Transverse colon (tissue), 4 donors: ENCODE results near the gene PREX1. TPM values are rescaled to one million over a fixed set of nuclear protein-coding genes. Genes with fewer than 3 reads are reported as not detected.

Experiments used
- DNase-seq: peaks from one replicate; pipeline ENCODE4 v3.0.0-alpha.2; 2019
- H3K27ac ChIP-seq, 4 donors: fragments of 200-600 bp; sonication (generic); 2 replicates each; pipeline ENCODE4 v1.5.1; 2016 to 2018; ENCODE audit warnings: inconsistent platforms in 4 of 4
- H3K27me3 ChIP-seq: fragments of 200-600 bp; sonication (generic); 2 replicates; pipeline ENCODE4 v1.5.1; 2017; ENCODE audit warnings: inconsistent platforms
- H3K36me3 ChIP-seq, 4 donors: fragments of 200-600 bp; sonication (generic); 2 replicates each; pipeline ENCODE4 v1.5.1; 2017 to 2019; ENCODE audit warnings: inconsistent platforms in 4 of 4
- H3K4me1 ChIP-seq, 4 donors: fragments of 200-600 bp; sonication (generic); 2 replicates each; pipeline ENCODE4 v1.5.1; 2017 to 2020; ENCODE audit warnings: inconsistent platforms in 4 of 4
- H3K4me3 ChIP-seq, 4 donors: fragments of 200-600 bp; sonication (generic); 1 replicate in 1 of 4; 2 replicates in 3 of 4; pipeline versions ENCODE4 v1.5.1 to v1.6.1; 2017 to 2019; ENCODE audit warnings: inconsistent platforms in 4 of 4
- H3K9me3 ChIP-seq, 2 donors: fragments of 200-600 bp; sonication (generic); 2 replicates each; pipeline ENCODE4 v1.5.1; 2017 to 2019; ENCODE audit warnings: inconsistent platforms in 2 of 2
- CTCF ChIP-seq, 5 experiments: fragments of 200-600 bp in 3 of 5; fragments of 450-650 bp in 2 of 5; sonication (generic) in 3 of 5; IDR thresholded peaks; 1 replicate in 2 of 5; 2 replicates in 3 of 5; pipeline ENCODE4 v1.5.1; 2016 to 2017; ENCODE audit warnings: antibody characterized with exemption in 5 of 5, inconsistent platforms in 3 of 5, mild to moderate bottlenecking in 2 of 5, moderate library complexity in 1 of 5
- EP300 ChIP-seq: sonication (generic); formaldehyde crosslinking; IDR thresholded peaks from one replicate; pipeline ENCODE4 v1.6.1; 2017; ENCODE audit warnings: antibody characterized with exemption, low read depth
- POLR2A ChIP-seq: fragments of 450-650 bp; IDR thresholded peaks from one replicate; pipeline ENCODE4 v1.6.1; 2016; ENCODE audit warnings: antibody characterized with exemption, mild to moderate bottlenecking, moderate library complexity
- POLR2AphosphoS5 ChIP-seq, 3 donors: sonication (generic); formaldehyde crosslinking; IDR thresholded peaks; one replicate each; pipeline ENCODE4 v1.6.1; 2016; ENCODE audit warnings: antibody characterized with exemption in 3 of 3
- WGBS, 2 donors: methylation state at CpG; one replicate each; pipeline ENCODE4 v1.1.5; 2018; ENCODE audit warnings: low coverage in 1 of 2; 5-methylcytosine and 5-hydroxymethylcytosine counted together
- in situ Hi-C, 4 donors: fragments of 200-750 bp; cut with MboI; loops; one replicate each; pipeline versions ENCODE4 v1.15.0 to v1.15.1; 2017; ENCODE audit warnings: low sequenced_read_pairs in 3 of 4, low pct_ligation_motif_present in 1 of 4, low pct_unique_long_range_greater_than_20kb in 1 of 4
- intact Hi-C: fragments of 100-400 bp; cut with DNase I; formaldehyde crosslinking; loops from one replicate; pipeline ENCODE4 v1.15.1; 2023; ENCODE audit warnings: low total_unique reads
- total RNA-seq, 4 donors: library from RNA; depleted of rRNA; stranded (reverse); fragments of >200 nt; gene quantifications; one replicate each; pipeline ENCODE4 v1.1.0, GENCODE V29; 2016

PREX1 gene
- total RNA-seq, 4 donors from 2014 or later: 10.9 to 29.9 (median 16.6) TPM

GRCh38 chr20:48656137-48656536 lies 171.7 kb downstream of the PREX1 start:
- Histone ChIP-seq H3K9me3 (no peaks in the 10 kb centered on the region), H3K36me3 (no peaks in the 10 kb centered on the region), H3K4me1 (no peaks in the 10 kb centered on the region), H3K4me3 (no peak overlapping the region), H3K27ac (no peak overlapping the region), H3K27me3 (no peaks in the 10 kb centered on the region)
- intact Hi-C loops (loop anchor here (2.0 kb wide), 1 partner anchor 249 kb away; no protein-coding TSS in a partner anchor), in situ Hi-C loops (loop anchor here (5.0 to 10.0 kb wide), 3 partner anchors 239 to 251 kb away; no protein-coding TSS in a partner anchor)
- DNase-seq: no peak
- TF ChIP-seq CTCF (IDR thresholded peaks at IDR 0.05): no peak
- no peak for TF ChIP-seq EP300
- no peak for TF ChIP-seq POLR2A
- TF ChIP-seq POLR2AphosphoS5 (IDR thresholded peaks at IDR 0.05): no peak
- WGBS, 2 donors: 73 to 84% methylated on average over 4 to 8 of the region's 8 CpGs

GRCh38 chr20:48653706-48654051 lies 174.1 kb downstream of the PREX1 start:
- no peaks in the 10 kb centered on the region for H3K36me3 ChIP-seq
- no peak overlapping the region for H3K27ac ChIP-seq
- TF ChIP-seq POLR2AphosphoS5 (IDR thresholded peaks at IDR 0.05): no peak
- TF ChIP-seq POLR2A: no peak
- TF ChIP-seq EP300: no peak
- TF ChIP-seq CTCF (IDR thresholded peaks at IDR 0.05): no peak
- in situ Hi-C loops (loop anchor here in 1 of 4 donors (10.0 kb wide), 1 partner anchor 241 kb away; no protein-coding TSS in a partner anchor), intact Hi-C loops (no loop called here)
- H3K4me1 ChIP-seq: no peaks in the 10 kb centered on the region
- no peak for DNase-seq
- 97% methylated on average over 10 of the region's 10 CpGs; no CpG with 5 or more reads in 1 of the 2 donors for WGBS, 2 donors
- no peak overlapping the region for H3K4me3 ChIP-seq
- H3K27me3 ChIP-seq: no peaks in the 10 kb centered on the region
- no peaks in the 10 kb centered on the region for H3K9me3 ChIP-seq

- intact Hi-C loops: no loop called here
- no peak overlapping the region for H3K27ac ChIP-seq
- no peaks in the 10 kb centered on the region for H3K27me3 ChIP-seq
- no peaks in the 10 kb centered on the region for H3K4me1 ChIP-seq
- H3K36me3 ChIP-seq: no peaks in the 10 kb centered on the region
- 89% methylated on average over 16 of the region's 16 CpGs; no CpG with 5 or more reads in 1 of the 2 donors for WGBS, 2 donors
- in situ Hi-C loops: loop anchor here in 1 of 4 donors (10.0 kb wide), 1 partner anchor 242 kb away; no protein-coding TSS in a partner anchor
- TF ChIP-seq CTCF (IDR thresholded peaks at IDR 0.05) (no peak), POLR2AphosphoS5 (IDR thresholded peaks at IDR 0.05) (no peak), EP300 (no peak), POLR2A (no peak)
- no peak overlapping the region for H3K4me3 ChIP-seq
- DNase-seq: no peak
- H3K9me3 ChIP-seq: no peaks in the 10 kb centered on the region
Observed at GRCh38 chr20:48652961-48653705, 174.7 kb downstream of the PREX1 start.

- H3K36me3 ChIP-seq: no peaks in the 10 kb centered on the region
- TF ChIP-seq POLR2A (no peak), EP300 (no peak), POLR2AphosphoS5 (IDR thresholded peaks at IDR 0.05) (no peak), CTCF (IDR thresholded peaks at IDR 0.05) (no peak)
- H3K9me3 ChIP-seq: no peaks in the 10 kb centered on the region
- H3K4me3 ChIP-seq: no peak overlapping the region
- in situ Hi-C loops (loop anchor here in 1 of 4 donors (10.0 kb wide), 1 partner anchor 243 kb away; no protein-coding TSS in a partner anchor), intact Hi-C loops (no loop called here)
- no peak overlapping the region for H3K27ac ChIP-seq
- H3K4me1 ChIP-seq: no peaks in the 10 kb centered on the region
- DNase-seq: no peak
- WGBS, 2 donors: 96% methylated on average over 4 to 11 of the region's 11 CpGs
- H3K27me3 ChIP-seq: no peaks in the 10 kb centered on the region
Observed at GRCh38 chr20:48651960-48652359, 175.8 kb downstream of the PREX1 start.
